Osteoblast (primary cell): ENCODE data around the gene ASF1A. TPM values are rescaled to one million over a fixed set of nuclear protein-coding genes. Genes with fewer than 3 reads are reported as not detected.

Experiments used
- DNase-seq: peaks from one replicate; pipeline ENCODE4 v3.0.0; 2011; ENCODE audit warnings: low spot score, mixed read lengths; ENCODE audit not compliant: insufficient read length; ENCODE audit errors: missing footprints
- H2AFZ ChIP-seq: 2 replicates; pipeline ENCODE4 v1.6.0; 2011; ENCODE audit warnings: mild to moderate bottlenecking, low read length
- H3K27ac ChIP-seq: 2 replicates; pipeline ENCODE4 v1.5.1; 2011; ENCODE audit warnings: mild to moderate bottlenecking, low read depth, low read length, moderate library complexity
- H3K27me3 ChIP-seq: 2 replicates; pipeline ENCODE4 v1.6.0; 2012; ENCODE audit warnings: mild to moderate bottlenecking, control low read depth, inconsistent platforms, low read length, moderate library complexity; ENCODE audit not compliant: insufficient read depth
- H3K36me3 ChIP-seq: 2 replicates; pipeline ENCODE4 v1.5.1; 2011; ENCODE audit warnings: mild to moderate bottlenecking, low read length, control low read depth, moderate library complexity; ENCODE audit not compliant: insufficient read depth
- H3K4me1 ChIP-seq: 2 replicates; pipeline ENCODE4 v1.5.1; 2011; ENCODE audit warnings: mild to moderate bottlenecking, low read length, control low read depth, moderate library complexity; ENCODE audit not compliant: insufficient read depth
- H3K4me2 ChIP-seq: 2 replicates; pipeline ENCODE4 v1.6.0; 2011; ENCODE audit warnings: mild to moderate bottlenecking, low read length; ENCODE audit not compliant: insufficient read depth
- H3K4me3 ChIP-seq: fragments of 200-600 bp; sonication (generic); 3 replicates; pipeline ENCODE4 v1.5.1; 2012; ENCODE audit warnings: mild to moderate bottlenecking, low read length, inconsistent platforms; ENCODE audit not compliant: insufficient read depth
- H3K79me2 ChIP-seq: 2 replicates; pipeline ENCODE4 v1.6.0; 2012; ENCODE audit warnings: mild to moderate bottlenecking, low read length, control low read depth, inconsistent platforms; ENCODE audit not compliant: insufficient read depth
- H3K9me3 ChIP-seq: 2 replicates; pipeline ENCODE4 v1.5.1; 2011; ENCODE audit warnings: low read depth, low read length, control low read depth
- H4K20me1 ChIP-seq: 2 replicates; pipeline ENCODE4 v1.6.0; 2012; ENCODE audit warnings: mild to moderate bottlenecking, low read length, control low read depth; ENCODE audit not compliant: insufficient read depth
- total RNA-seq: library from RNA; depleted of rRNA; stranded (reverse); fragments of >200 nt; gene quantifications from 2 replicates; pipeline ENCODE4 v1.2.3, GENCODE V29; 2012
- TF ChIP-seq, protein P1 (sequence below): IDR thresholded peaks from 2 replicates; pipeline ENCODE4 v1.5.1; 2011; ENCODE audit warnings: mild to moderate bottlenecking, low read depth, low read length, moderate library complexity; ENCODE audit errors: extremely low read depth

The ASF1A gene
- total RNA-seq, 1 donor = 15.2 TPM

DNA sequence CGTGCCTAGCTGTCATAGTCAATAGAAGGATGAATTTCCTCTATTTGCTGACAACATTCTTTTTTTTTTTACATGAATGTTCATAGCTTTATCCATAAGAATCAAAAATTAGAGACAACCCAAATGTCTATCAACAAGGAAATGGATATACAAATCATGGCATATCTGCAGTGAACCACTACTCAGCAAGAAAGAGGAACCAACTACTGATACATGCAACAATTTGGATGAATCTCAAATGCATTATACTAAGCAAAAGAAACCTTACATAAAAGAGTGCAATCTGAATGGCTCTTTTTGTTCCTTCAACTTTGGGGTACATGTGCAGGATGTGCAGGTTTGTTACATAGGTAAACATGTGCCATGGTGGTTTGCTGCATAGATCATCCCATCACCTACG, 58.7 kb downstream of the ASF1A start:
- H3K4me3 ChIP-seq = no peak overlapping the region
- H3K4me1 ChIP-seq = no peaks in the 10 kb centered on the region
- TF ChIP-seq, protein P1, sequence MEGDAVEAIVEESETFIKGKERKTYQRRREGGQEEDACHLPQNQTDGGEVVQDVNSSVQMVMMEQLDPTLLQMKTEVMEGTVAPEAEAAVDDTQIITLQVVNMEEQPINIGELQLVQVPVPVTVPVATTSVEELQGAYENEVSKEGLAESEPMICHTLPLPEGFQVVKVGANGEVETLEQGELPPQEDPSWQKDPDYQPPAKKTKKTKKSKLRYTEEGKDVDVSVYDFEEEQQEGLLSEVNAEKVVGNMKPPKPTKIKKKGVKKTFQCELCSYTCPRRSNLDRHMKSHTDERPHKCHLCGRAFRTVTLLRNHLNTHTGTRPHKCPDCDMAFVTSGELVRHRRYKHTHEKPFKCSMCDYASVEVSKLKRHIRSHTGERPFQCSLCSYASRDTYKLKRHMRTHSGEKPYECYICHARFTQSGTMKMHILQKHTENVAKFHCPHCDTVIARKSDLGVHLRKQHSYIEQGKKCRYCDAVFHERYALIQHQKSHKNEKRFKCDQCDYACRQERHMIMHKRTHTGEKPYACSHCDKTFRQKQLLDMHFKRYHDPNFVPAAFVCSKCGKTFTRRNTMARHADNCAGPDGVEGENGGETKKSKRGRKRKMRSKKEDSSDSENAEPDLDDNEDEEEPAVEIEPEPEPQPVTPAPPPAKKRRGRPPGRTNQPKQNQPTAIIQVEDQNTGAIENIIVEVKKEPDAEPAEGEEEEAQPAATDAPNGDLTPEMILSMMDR = no peak
- no peaks in the 10 kb centered on the region for H3K9me3 ChIP-seq
- no peaks in the 10 kb centered on the region for H3K27me3 ChIP-seq
- no peak overlapping the region for H3K4me2 ChIP-seq
- no peak for DNase-seq
- H2AFZ ChIP-seq = no peak overlapping the region
- no peaks in the 10 kb centered on the region for H3K79me2 ChIP-seq
- no peaks in the 10 kb centered on the region for H4K20me1 ChIP-seq
- no peaks in the 10 kb centered on the region for H3K36me3 ChIP-seq
- no peak overlapping the region for H3K27ac ChIP-seq

DNA sequence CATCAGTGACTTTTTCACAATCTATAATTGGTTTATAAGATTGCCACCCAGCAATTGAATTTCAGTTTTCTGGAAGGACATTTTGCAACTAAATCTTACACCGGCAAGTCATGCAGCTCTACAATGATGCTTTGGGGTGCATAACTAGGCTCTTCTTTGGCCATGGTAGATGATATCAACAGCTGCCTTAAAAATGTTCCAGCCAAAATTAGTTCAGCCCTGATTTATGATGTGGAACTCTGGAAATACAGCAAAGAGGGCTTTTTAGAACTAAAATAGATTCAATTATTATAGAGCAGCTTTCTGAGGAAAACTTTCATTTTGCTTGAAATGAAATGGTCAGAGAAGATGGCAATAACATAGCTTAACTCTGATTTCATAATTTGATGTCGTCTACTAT, 59.4 kb downstream of the ASF1A start:
- no peak overlapping the region for H3K4me2 ChIP-seq
- TF ChIP-seq, protein P1 = no peak

More for the DNA sequence above, 59.4 kb downstream of the ASF1A start:
- H4K20me1 ChIP-seq = no peaks in the 10 kb centered on the region
- no peaks in the 10 kb centered on the region for H3K9me3 ChIP-seq
- no peak overlapping the region for H3K27ac ChIP-seq
- H3K27me3 ChIP-seq = no peaks in the 10 kb centered on the region
- H3K79me2 ChIP-seq = no peaks in the 10 kb centered on the region
- no peak overlapping the region for H2AFZ ChIP-seq
- H3K36me3 ChIP-seq = no peaks in the 10 kb centered on the region
- no peak for DNase-seq
- H3K4me1 ChIP-seq = no peaks in the 10 kb centered on the region
- H3K4me3 ChIP-seq = no peak overlapping the region

Other genes starting within 250 kb of the ASF1A start
- 15.2 and 15.3 TPM in 2 replicates for gene CEP85L, start 242.6 kb upstream of the ASF1A start, total RNA-seq
- gene MCM9, start 41.0 kb downstream of the ASF1A start, total RNA-seq = 15.2 and 17.1 TPM in 2 replicates
- under 0.01 and 0.36 TPM in 2 replicates for gene FAM184A, start 184.5 kb downstream of the ASF1A start, total RNA-seq